ENCODE results near the gene SPATA18. TPM values are rescaled to one million over a fixed set of nuclear protein-coding genes. Genes with fewer than 3 reads are reported as not detected.

The SPATA18 gene
- total and polyA plus RNA-seq, 2 of the 8 experiments (the other 6 are each of a cell fraction or from before 2014, with no cell fraction given), result 1.4 to 2.4 TPM

GRCh38 chr4:52107336-52107735, 56.2 kb downstream of the SPATA18 start:
- no peak overlapping the region for H2BK120ac ChIP-seq (replicated peaks; ENCODE audit: low read depth, low read length)
- H2BK5ac ChIP-seq (ENCODE audit: low read depth, low read length), result no peak overlapping the region
- POLR2A ChIA-PET (ENCODE audit: partially characterized antibody), result no interaction called here
- no peak overlapping the region for H3K4ac ChIP-seq (replicated peaks; ENCODE audit: insufficient read length, low read depth, low read length)
- no peak overlapping the region for H3K18ac ChIP-seq (ENCODE audit: extremely low read depth, low read length)
- no peak overlapping the region for H2BK12ac ChIP-seq (ENCODE audit: low read depth, low read length)
- no peak overlapping the region for H3K9ac ChIP-seq (replicated peaks in 1 of 4; ENCODE audit: extremely low read depth in 1 of 4, low read depth in 3 of 4, low read length in 3 of 4)
- H3K79me1 ChIP-seq (ENCODE audit: low read depth, low read length), result no peaks in the 10 kb centered on the region
- H3K79me2 ChIP-seq (ENCODE audit: control insufficient read depth in 1 of 2, insufficient read depth in 2 of 2, low read length in 2 of 2), result no peaks in the 10 kb centered on the region
- H3K4me1 ChIP-seq (replicated peaks in 1 of 4; ENCODE audit: control insufficient read depth in 3 of 4, insufficient read depth in 4 of 4, low read length in 3 of 4), result no peaks in the 10 kb centered on the region
- H3K36me3 ChIP-seq (ENCODE audit: control insufficient read depth in 2 of 4, insufficient read depth in 4 of 4, low read length in 3 of 4), result no peaks in the 10 kb centered on the region
- H3K9me3 ChIP-seq (ENCODE audit: insufficient read depth in 2 of 2, low read depth in 1 of 2, low read length in 1 of 2), result no peaks in the 10 kb centered on the region
- no peak overlapping the region for H2AK5ac ChIP-seq (ENCODE audit: low read depth, low read length)
- H2AFZ ChIP-seq (ENCODE audit: low read length), result no peak overlapping the region
- H4K5ac ChIP-seq (ENCODE audit: insufficient read length, low read depth, low read length), result no peak overlapping the region
- FAIRE-seq (no peak), DNase-seq (ENCODE audit: low read depth in 1 of 2, low spot score in 2 of 2) (no peak)
- no peak overlapping the region for H3K14ac ChIP-seq (ENCODE audit: insufficient read length)
- H3K27ac ChIP-seq (ENCODE audit: low read depth, low read length), result no peak overlapping the region
- no peaks in the 10 kb centered on the region for H3K23me2 ChIP-seq (ENCODE audit: low read depth, low read length)
- no peak overlapping the region for H3K56ac ChIP-seq (replicated peaks; ENCODE audit: insufficient read length, low read depth, low read length)
- 82% methylated on average over 3 of the region's 3 CpGs; no CpG with 5 or more reads in 1 of the 2 experiments for WGBS, 2 experiments (ENCODE audit: extremely low coverage in 1 of 2, insufficient coverage in 1 of 2, insufficient read length in 1 of 2, insufficient replicate concordance in 2 of 2, low coverage in 1 of 2, low lambda C conversion rate in 2 of 2, missing lambda C conversion rate in 1 of 2)
- CTCF ChIA-PET (ENCODE audit: partially characterized antibody), result interaction anchor here (1.1 kb wide), 1 partner anchor 398 kb away, joined by 3 read pairs; no protein-coding TSS in a partner anchor
- H3K4me3 ChIP-seq (ENCODE audit: extremely low read depth in 1 of 4, insufficient read depth in 2 of 4, low read depth in 3 of 4, low read length in 4 of 4), result no peak overlapping the region
- no peaks in the 10 kb centered on the region for H4K20me1 ChIP-seq (replicated peaks in 1 of 2; ENCODE audit: control insufficient read depth in 1 of 2, insufficient read depth in 2 of 2, low read length in 2 of 2)
- H4K91ac ChIP-seq (replicated peaks; ENCODE audit: insufficient read length, low read length), result no peak overlapping the region
- no peak overlapping the region for H2BK15ac ChIP-seq (ENCODE audit: low read length)
- no peak overlapping the region for H2BK20ac ChIP-seq (ENCODE audit: low read length)
- H3K27me3 ChIP-seq (replicated peaks in 1 of 4; ENCODE audit: control insufficient read depth in 3 of 4, extremely low read depth in 1 of 4, insufficient read depth in 3 of 4, low read length in 3 of 4), result no peaks in the 10 kb centered on the region; a peak in 1 of 7 replicates
- no peak overlapping the region for H4K8ac ChIP-seq (ENCODE audit: extremely low read depth, insufficient read depth, low read length)
- H3K4me2 ChIP-seq (ENCODE audit: insufficient read depth in 1 of 2, low read depth in 2 of 2, low read length in 2 of 2), result no peak overlapping the region
- no peak overlapping the region for H3K23ac ChIP-seq (ENCODE audit: insufficient read length)
- TF ChIP-seq SIRT6 (IDR thresholded peaks at IDR 0.05; ENCODE audit: low read length), result no peak

Data from H1 (cell line).